ENCODE measurements around the gene FAM222A.

Gene FAM222A

DNA sequence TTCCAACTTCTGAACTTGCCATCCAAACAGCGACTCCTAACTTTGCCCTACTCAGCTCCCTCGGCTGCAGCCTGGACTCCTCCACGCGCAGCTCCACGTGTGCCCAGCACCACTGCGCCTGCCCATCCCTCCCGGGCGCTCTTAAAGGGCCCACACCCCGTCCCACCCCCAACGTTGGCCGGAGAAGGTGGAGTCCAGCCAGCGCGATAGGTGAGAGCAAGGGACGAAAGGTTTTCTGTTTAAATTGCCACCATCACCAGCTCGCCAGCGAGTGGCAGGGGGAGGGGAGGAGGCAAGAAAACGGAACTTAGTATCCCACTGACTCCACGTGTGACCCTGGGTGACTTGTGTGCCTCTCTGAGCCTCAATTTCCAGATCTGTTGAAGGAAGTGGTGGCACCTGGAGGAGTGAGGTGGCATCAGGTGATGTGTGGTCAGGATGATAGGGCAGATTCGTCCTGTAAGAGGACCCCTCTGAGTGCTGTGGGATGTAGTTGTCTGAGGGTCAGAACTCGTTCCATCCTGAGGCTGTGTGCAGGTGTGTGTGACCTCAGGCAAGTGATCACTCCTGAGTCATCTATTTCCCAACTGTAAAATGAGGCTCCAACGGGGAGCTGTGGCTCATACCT is 59.9 kb downstream of the FAM222A start:
- DNase-seq (ENCODE audit: low spot score): peak; percentile 60

DNA sequence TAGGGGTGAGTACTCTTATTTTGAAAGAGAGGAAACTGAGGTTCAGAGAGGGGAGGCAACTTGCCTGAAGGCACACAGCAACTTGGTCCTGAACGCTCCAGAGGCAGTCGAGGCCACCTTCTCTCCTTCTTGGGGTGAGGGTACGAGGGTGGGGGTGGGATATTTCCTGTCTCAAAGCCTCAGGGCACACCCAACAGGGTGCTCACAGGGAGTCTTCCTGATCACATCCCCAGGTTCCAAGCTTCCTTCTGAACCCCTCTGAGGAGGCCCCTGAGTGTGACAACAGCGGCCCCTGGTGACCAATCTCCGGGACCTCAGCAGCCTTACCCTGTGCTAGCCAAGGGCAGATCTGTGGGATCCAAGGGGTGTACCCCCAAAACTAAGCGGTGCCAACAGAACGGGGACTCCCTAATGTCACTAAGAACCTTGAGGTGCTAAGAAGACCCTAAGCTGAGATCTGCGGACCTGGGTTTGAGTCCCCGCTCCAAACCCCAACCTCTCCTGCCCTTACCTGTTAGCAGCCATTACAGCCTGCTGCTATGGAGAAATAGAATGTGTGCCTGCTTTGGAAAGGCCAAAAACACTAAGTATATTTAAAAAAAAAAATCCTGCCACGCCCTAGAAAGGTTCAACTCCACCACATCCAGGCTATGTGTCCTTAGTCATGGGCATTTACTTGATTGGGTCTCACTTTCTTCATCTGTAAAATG is 61.7 kb downstream of the FAM222A start:
- DNase-seq (ENCODE audit: low spot score): peak; percentile 81

DNA sequence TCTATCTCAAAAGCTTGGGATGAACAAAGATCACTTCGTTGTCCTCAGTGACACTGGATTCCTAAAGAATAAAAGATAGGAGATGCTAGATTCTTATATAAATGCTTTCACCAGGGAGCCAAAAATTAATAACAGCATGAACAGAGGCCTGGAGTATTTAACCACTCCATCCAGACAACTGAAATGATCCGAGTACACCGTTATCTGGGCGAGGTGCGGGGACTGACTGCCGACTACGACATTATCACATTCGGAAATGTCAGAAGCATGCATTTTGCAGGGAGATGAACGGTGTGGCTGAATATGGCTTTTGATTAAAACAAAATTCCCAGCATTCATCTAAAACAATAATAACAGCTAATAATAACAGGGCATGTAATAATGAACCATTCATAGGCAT is 63.0 kb downstream of the FAM222A start:
- DNase-seq (ENCODE audit: low spot score): no peak

DNA sequence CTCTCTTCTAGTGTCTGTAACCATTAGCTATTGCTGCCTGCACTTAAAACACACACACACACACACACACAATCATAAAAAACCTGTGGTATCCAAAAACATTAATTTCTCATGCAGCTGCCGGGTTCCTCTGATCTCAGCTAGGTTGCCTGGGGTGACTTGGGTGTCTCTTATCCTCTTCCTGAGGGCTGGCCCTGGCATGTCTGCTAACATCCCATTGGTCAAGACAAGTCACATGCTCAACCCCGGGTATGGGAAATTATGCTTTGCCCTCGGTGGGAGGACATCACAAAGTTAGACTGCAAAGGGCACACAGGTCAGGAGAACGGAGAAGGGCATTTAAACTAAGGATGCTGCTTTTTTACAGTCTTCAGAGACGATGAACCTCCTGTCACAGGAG is 63.9 kb downstream of the FAM222A start:
- DNase-seq (ENCODE audit: low spot score): no peak

DNA sequence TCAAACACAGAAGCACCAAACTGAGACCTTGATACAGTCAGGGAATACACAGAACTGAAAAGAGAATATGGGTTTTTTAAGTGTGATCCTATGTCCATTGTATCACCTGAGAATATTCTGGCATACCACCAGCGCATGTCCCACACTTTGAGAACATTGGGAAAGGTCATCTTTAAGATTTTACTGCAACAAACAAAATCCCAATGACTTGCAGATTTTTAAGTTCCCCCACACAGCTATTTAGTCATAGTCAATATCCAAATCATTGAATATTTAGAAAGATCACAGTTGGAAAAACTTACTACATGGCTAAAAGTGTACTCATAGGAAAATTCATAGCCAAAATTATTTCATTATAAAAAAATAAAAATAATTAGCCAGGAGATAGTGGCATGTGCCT is 65.1 kb downstream of the FAM222A start:
- no peak for DNase-seq (ENCODE audit: low spot score)

DNA sequence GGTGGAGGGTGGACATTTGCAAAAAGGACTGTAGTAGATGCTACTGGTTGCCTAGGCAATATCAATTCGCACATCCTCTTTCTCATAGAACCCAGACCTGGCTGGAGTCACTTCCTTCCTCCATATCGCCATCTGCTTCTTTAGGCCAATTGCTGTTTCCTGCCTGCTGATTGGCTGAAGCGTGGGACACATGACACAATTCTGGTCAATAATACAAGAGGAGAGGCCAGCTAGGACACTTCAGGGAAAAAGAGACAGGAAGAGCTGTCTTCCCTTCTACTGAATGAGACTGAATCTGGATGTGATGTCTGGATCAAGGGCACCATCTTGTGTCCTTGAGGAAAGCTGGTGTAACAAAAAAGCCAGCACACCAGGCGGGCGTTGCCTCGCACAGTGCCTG is 65.8 kb downstream of the FAM222A start:
- no peak for DNase-seq (ENCODE audit: low spot score)

DNA sequence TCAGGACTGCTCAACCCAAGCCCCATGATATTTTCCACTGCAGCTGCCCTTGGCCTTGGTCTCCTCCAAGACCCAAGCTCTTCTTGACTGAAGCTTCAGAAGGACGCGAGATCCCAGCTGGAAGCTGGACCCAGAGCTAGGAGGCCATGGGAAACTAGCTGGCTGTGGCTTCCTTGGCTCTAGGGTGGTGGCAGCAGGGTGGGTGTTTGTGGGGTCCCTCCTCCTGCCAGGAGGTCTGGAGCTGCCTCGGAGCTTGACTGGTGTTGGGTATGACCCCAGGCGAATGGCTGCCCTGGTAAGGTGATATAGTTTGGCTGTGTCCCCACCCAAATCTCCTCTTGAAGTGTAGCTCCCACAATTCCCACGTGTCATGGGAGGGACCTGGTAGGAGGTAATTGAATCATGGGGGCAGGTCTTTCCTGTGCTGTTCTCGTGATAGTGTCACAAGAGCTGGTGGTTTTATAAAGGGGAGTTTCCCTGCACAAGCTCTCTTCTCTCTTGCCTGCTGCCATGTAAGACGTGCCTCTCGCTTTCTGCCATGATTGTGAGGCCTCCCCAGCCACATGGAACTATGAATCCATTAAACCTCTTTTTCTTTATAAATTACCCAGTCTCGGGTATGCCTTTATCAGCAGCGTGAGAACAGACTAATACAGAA is 68.2 kb downstream of the FAM222A start:
- DNase-seq (ENCODE audit: low spot score): no peak

DNA sequence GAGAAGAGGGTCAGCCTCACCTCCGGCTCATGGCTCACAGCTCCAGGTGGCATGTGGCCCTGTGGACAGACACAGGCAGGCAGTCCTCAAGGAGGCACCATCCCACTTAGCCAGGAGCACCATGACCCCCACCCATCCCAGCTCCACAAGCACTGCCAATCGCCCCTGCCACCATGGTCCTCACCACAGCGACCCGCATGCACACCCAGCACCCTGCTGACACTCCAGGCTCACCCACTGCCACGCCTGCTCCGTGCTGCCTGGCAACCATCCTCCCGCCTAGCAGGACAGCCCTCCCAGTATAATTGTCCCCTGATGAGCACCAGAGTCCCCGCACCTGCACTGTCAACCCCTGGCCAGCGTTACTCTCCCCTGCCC is 68.7 kb downstream of the FAM222A start:
- no peak for DNase-seq (ENCODE audit: low spot score)

DNA sequence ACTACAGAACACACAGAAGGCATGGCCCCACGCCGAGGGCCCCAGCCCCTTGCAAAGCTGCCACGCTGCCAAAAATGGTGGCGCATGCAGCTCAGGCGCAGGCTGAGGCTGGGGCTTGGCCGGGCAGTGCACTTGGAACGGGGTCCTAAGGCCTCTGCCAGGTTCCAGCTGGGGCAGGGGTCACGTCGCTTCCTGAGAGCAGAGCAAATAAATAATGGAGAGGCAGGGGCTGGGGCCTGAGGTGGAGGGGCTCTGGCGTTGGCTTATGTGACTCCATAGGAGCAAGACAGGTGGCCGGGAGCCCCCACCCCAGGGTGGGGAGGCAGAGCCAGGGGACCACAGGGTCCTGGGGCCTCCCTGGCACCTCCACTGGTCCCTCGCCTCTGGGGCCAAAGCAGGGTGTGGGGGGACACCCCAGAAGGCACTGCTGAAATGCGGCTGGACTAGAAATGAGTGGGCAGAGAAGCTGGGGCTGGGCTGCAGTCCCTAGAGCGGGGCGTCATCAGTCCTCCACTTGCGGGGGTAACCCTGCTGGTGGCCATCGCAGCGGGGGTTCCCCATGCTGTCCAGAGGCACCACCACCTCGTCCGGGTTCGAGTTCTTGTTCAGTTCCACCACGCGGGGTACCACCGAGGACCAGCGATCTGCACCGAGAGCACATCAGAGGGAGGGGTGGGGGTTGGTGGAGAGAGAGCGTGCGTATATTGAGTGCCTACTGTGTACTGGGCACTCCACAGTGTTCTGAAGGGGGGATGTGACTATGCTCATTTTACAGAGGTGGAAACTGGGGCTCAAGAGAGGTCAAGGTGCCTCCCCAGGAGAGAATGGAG is 69.7 kb downstream of the FAM222A start:
- no peak for DNase-seq (ENCODE audit: low spot score)

DNA sequence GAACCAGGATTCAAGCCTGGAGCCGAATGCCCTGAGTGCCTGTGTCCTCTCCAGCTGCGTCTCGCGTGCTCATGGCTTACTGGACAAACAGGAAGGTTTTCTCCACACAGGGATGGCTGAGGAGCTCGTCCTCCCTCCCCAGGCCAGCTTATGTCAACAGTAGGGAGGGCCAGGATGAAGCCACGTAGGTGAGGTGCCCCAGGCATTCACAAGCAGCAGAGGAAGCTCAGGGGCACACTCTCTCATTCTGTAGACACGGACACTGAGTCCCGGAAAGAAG is 70.3 kb downstream of the FAM222A start:
- DNase-seq (ENCODE audit: low spot score): no peak

DNA sequence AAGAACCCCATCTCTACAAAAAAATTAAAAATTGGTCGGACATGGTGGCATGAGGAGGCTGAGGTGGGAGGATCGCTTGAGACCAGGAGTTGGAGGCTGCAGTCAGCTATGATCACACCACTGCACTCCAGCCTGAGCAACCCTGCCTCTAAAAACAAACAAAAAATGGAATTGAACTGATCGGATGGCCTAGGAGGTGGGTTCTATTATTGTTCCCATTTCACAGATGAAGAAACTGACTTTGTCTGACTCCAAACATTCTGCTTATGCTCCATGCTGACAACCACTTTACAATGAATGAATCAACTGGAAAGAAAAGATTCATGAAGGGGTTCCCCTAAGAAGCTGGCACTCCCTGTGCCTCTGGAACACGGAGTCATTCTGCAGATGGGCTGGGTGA is 72.2 kb downstream of the FAM222A start:
- DNase-seq (ENCODE audit: low spot score): no peak

DNA sequence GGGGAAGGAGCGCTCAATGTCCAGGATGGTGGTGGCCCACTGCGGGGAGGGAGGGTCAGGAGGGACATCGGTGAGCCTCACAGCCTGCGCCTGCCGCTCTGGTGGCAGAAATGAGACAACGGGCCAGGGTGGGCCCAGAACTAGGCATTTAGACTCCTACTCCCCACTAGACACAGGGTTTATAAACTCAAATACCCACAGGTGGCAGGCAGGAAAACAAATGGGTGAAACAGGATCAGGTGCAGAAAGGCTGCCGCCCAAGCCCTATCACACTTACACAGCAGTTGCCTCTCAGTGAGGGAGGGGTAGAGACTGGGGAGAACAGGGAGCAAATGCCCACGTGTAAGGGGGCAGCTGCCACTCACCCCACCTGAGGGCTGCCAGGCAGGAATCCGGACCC is 73.2 kb downstream of the FAM222A start:
- no peak for DNase-seq (ENCODE audit: low spot score)

DNA sequence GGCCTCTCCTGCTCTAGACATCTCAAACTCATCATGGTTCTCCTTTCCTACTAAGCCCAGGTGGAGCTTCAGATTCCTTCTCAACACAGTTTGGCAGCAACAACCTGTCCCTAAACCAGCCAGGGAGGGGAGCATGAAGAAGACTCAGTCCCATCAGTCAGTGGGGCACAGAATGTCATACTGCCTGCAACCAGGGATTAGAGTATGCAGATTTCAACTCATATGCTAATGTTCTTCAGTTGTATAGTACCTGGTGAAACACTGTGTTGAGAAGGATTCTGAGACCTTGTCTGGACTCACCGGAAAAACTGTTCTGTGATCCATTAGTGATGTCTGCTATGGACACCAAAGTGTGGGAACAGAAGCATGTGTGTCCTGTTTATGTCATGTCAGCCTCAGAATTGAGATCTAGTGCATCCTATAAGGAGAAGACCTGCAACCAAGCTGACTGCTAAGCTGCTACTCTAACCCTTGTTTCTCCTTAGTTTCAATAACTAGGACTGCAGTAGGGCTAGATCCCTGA is 76.0 kb downstream of the FAM222A start:
- no peak for DNase-seq (ENCODE audit: low spot score)

DNA sequence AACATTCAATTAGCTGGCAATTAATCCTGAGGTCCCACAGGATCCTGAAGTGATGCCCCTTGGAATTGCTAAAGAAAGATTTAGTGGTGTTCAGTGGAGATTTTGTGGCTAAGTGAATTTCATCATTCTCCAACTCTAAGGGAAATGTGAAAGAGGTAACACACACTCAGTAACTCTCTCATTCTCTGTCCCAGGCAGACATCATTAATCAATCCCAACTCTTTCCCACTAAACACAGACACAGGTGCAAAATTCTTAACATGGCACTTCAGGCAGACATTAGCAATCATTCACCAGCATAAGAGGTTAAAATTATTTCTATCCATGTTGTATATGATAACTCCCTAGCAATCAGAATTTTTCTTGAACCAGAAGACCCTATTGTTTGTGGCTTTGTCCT is 79.4 kb downstream of the FAM222A start:
- DNase-seq (ENCODE audit: low spot score): no peak

DNA sequence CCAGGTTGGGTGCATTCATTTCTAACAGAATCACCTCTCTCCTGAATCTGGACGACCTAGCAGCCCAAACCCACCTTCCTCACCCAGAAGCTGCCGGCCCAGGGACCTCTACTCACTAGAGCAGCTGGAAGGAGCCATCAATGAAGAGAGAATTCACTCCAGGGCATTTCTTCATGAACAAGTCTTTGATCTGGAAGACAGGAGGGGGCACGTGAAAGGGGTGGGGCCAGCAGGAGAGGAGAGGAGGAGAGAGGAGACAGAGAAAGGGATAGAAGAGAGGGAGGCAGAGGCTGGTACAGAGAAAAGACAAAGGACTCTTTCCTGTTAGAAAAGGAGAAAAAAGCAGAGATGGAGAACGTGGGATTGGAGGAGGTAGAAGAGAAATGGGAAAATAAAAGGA is 79.8 kb downstream of the FAM222A start:
- DNase-seq (ENCODE audit: low spot score): no peak

DNA sequence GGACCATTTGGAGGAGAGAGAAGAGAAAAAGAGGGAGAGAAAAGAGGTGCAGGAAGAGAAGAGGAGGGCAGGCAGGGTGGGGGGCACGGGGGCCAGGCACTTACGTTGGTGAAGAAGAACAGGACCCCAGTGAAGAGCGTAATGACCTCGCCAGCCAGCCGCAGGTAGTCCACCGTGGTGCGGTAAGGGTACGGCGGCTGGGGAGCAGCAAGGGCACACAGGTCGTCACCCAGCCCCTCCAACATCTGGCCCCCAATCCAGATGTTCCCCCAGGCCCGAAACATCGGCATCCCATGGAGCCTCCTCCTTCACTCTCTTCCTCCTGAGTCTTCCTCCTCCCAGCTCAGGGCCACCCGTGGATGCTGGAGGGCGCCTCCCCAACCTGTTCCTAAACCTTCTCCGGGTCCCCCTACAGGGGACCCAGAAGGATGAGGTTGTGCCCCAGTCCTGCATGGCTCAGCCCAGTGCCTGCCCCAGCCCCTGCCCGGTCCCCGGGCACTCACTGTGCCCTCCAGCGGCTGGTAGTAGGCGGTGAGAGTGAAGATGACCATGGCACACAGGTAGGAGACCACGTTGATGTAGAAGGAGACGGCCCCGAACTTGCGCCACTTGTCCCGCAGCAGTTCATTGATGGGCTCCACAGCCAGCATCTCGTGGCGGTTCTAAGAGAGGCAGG is 80.3 kb downstream of the FAM222A start:
- no peak for DNase-seq (ENCODE audit: low spot score)

DNA sequence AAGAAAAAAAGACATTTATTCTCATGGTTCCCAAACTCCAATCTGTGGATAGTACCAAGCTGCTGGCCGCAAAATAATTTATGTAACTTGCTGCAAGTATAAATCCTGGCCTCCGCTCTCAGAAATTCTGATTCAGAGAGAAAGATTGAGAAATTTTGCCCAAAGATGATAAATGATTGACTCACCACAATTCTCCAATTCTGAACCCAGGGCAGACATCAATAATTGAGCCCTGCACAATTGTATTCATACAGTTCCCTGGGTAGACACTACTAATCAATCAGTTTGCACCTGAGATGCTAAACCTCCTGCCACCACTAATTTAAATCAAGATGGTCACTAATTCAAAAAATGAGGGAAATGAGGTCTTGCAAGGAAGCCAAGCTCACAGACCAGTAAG is 81.4 kb downstream of the FAM222A start:
- DNase-seq (ENCODE audit: low spot score): no peak

DNA sequence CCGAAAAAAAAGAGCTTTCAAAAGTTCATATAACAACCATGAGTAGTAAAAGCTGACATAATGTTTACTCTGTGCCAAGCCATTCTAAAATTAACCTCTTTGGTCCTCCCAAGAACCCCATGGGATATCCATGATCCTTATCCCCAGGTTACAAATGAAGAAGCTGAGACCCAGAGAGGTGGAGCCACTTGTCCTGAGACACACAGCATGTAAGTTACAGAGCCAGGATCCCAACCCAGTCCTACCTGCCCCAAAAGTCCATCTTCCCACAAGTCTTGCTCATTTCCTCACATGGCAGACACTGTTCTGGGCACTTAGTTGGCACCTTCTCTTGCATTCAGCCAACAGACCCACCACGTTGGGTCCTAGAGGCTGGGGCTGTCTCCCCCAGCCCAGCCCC is 82.4 kb downstream of the FAM222A start:
- no peak for DNase-seq (ENCODE audit: low spot score)

DNA sequence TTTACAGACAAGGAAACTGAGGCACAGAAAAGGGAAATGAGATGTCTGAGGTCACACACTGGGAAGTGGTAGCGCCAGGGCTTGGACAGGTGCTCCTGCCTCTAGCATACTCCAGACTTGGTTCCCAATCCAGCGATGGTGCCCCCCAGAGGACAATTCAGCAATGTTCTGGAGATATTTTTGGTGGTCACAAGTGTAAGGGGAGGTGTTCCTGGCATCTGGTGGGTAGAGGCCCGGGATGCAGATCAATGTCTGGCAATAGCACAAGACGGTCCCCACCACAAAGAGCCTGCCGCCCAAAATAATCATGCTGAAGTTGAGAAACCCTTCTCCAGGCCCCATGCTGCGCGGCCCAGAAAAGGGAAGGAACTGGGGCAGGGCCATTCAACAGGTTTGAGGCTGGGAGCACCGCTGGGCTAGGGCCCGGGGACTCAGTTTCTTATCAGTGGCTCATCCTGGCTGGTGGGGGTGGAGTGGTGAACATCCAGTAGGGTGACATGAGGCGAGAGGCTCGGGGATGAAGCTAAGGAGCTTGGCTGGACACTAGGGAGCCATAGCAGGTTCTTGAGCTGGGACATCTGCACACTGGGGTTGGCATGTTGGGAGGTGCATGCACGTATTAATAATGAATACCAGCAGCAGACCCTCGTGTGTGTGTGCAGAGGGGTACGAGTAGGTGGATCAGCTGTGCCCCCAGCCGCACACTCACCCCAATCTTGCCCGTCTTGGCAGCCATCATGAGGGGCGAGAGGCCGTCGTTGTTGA is 84.5 kb downstream of the FAM222A start:
- DNase-seq (ENCODE audit: low spot score): peak; percentile 21

DNA sequence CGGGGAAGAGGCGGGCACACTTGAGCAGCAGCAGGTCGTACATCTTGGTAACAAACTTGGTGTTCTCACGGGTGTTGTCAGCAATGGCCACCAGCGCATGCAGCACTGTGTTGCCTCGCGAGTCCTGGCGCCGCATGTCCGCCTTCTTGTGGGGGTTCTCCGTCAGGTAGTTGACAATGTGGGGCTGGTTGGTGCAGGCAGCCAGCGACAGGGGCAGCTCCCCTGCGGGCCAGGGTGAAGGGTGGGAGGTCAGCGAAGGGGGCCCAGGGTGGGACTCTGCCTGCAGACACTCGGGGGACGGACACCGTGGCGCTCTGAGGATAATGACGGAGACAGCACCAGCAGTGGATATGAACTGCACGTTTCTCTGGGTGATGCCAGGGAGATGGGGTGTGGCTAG is 85.1 kb downstream of the FAM222A start:
- DNase-seq (ENCODE audit: low spot score): no peak

DNA sequence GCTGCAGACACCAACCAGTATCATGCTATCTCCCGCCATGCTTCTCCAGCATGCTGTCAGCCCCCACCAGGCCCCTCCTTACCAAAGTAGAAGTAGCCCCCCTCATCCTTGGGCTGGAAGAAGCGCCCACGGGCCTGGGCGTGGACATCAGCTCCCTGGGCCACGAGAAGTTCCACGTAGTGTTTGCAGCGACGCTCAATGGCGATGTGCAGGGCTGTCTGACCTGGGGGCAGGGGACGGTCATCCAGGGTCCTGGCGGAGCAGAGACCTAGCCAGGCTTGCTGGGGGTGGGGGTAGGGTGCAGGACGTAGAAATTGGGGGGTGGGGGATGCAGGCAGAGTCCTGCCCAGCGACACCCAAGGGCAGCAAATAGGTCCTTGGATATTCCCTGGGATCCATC is 86.9 kb downstream of the FAM222A start:
- DNase-seq (ENCODE audit: low spot score): no peak

Data from Ammon's horn (tissue), 1 donor.